ENCODE measurements around the gene B3GAT3.
"Not testable (repeated sequence)": the region's sequence is repeated elsewhere in the genome, so short reads cannot be mapped to it uniquely, and the experiment has no call there.

B3GAT3 gene

DNA sequence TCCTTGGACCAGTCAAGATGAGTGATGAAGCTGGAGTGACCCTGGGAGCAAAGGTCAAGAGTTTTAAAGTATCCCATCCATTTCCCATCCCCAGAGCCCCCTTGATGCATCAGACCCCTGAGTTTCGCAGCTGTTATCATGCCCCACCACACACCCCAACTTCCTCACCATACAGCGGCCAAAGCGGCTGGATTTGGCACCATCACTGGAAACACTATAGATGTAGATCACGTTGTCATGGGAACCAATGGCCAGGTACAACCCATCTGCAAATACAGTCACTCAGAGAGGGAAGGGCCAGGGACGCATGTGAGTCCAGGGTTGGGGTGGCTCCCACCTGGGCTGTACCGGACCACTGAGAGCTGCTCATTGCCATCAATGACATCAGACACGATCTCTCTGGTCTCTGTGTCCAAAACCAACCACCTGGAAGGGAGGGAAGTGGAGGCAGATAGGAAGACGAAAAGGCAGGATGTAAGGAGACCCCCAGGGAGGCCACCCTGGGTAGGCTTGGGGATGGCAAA is 17.9 kb downstream of the B3GAT3 start:
- DNase-seq (ENCODE audit: low read depth), result no peak

DNA sequence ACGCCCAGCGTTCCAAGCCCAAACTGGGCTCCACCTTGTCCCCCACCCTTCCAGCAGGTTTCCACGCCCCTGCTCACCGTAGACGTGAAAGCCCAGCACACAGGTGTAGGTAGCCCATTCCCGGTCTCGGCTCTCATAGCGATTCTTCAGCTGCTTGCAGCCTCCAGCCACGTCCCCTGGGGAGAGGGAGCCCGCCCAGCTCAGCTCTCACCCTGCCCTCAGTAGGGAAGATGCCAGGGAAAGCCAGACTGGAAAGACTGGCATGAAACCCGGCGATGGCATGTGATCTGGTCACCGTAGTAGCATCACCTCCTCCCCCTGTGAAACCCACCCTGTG is 18.7 kb downstream of the B3GAT3 start:
- DNase-seq (ENCODE audit: low read depth), result no peak

- DNase-seq (ENCODE audit: low read depth), result peak; percentile 27
Measured at GRCh38 chr11:62602141-62603071, 19.4 kb downstream of the B3GAT3 start.

DNA sequence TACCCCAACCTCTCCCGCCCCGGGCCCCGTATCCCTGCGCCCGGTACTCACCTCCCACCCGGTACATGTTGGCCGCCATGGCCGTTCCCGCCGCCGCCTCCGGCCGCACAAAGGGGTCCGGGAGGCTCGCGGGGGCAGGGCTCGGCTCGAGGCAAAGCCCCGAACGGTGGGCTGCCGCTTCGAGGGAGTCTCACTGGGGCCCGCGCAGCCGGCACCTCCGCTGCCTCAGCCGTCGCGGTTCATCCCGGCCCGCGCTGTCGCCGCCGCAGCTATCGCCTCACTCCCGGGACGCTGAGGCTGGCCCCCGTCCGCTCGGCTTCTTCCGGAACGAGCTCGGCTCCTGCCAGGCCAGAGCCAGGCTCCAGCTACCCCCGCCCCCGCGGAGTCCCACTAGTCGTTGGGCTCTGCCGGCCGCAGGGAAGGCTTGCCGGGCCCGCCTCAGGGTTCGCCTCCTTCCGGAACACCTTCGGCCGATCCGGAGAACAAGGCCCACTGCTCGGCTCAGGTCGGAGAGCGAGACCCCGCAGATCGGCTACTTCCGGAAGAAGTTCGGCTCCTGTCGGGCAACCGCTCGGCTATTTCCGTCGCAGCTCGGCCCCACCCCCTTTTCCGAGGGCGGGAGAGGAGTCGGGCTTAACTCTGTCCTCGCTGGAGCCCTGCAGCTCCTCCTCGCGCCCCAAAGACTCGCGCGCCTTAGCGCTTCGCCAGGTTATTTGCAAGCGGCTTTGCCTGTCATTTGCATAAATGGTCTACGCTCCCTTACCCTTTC is 20.2 kb downstream of the B3GAT3 start, which contains the start of gene MTA2:
MTA2 (minus strand) TSS at position 494 of the 769 bp plus-strand sequence; CDS start at position 79, 415 bp downstream.
- DNase-seq (ENCODE audit: low read depth), result peak; percentile 99

- DNase-seq (ENCODE audit: low read depth), result peak; percentile 45
Measured at GRCh38 chr11:62601122-62601371, 20.7 kb downstream of the B3GAT3 start.

GRCh38 chr11:62600367-62601121 is 21.2 kb downstream of the B3GAT3 start:
- DNase-seq (ENCODE audit: low read depth), result no peak

DNA sequence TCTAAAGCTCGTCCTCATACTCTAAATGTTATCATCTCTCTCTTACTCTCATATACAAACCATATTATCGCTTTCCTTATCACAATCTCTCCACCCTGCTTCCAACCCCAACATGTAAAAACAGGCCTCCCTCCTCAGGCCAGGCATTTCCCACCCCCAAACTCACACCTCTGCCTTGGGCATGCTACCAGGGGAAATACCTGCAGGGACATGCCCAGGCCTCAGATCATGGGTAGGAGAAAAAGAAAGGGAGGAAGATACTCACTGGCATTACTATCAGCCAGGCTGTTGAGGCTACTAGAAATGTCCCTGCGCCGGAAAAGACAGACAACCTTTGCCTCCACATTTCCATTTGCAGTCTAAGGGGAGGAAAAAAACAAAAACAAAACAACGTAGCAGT is 21.9 kb downstream of the B3GAT3 start:
- no peak for DNase-seq (ENCODE audit: low read depth)

DNA sequence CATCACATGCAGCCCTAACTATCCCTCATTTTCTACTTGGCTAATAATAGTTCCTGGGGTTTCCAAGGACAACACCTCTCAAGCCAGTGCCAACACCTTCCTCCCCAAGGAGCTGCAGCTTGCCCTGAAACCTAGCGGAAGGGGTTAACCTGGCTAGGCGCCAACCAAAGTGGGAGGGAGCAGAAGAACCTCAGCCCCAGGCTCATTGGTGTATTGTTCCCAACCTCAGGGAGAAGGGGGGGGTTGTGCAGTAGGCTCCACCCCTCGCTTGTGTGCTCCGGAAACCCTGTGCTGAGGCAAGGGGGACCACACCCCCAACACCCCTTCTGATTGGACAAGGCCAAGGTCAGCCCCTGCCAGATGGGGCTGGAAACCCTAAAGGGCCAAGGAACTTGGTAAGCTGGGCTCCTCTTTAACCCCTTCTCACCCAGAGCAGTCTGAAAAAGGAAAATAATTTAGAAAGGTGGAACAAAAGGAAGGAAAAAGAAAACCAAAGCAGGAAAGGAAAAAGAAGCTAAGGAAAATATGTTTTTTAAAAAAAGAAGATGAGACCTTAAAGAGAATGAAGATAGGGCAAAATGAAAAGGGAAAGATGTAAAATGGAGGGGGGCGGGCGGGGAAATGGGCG is 22.6 kb downstream of the B3GAT3 start:
- DNase-seq (ENCODE audit: low read depth), result peak; percentile 92

- no peak for DNase-seq (ENCODE audit: low read depth)
Measured at GRCh38 chr11:62595124-62595523, 26.7 kb downstream of the B3GAT3 start.

GRCh38 chr11:62593434-62594044 is 28.2 kb downstream of the B3GAT3 start:
- DNase-seq (ENCODE audit: low read depth), result peak; percentile 62

- DNase-seq (ENCODE audit: low read depth), result no peak
Measured at GRCh38 chr11:62592989-62593421, 28.8 kb downstream of the B3GAT3 start.

GRCh38 chr11:62592146-62592815 is 29.5 kb downstream of the B3GAT3 start:
- no peak for DNase-seq (ENCODE audit: low read depth)

GRCh38 chr11:62591448-62592145 is 30.2 kb downstream of the B3GAT3 start, which contains the start of gene TUT1:
Gene TUT1, minus strand, starts transcription at chr11:62591523. Its CDS starts 38 bp downstream, at chr11:62591485.
- DNase-seq (ENCODE audit: low read depth), result peak; percentile 90

DNA sequence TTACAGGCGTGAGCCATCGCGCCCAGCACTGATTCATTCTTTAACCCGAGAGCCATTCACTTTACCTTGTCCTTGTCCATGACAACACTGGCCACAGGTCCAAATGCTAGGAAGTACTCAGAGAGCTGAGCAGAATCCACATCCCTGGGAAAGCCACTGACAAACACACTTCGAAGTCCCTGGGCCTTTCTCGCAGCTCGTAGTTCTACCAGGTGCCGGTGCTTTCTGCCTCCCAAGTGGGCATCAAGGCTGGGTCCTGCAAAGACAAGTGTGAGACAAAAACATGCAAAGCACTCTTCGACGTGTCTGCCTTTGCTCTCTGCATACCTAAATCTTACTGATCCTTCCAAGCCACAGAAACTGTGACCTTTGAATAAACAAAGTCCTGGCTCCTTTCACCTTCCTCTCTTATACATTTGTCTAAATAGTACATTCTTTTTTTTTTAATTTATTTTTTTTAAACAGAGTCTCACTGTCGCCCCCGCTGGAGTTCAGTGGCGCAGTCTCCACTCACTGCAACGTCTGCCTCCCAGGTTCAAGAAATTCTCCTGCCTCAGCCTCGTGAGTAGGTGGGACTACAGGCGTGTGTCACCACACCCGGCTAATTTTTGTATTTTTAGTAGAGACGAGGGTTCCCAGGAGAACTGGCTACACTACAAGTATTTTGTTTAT is 32.7 kb downstream of the B3GAT3 start:
- no peak for DNase-seq (ENCODE audit: low read depth)

- DNase-seq (ENCODE audit: low read depth), result not testable (repeated sequence)
Measured at GRCh38 chr11:62585356-62585755, 36.4 kb downstream of the B3GAT3 start.

GRCh38 chr11:62581735-62582134 is 40.1 kb downstream of the B3GAT3 start:
- not testable (repeated sequence) for DNase-seq (ENCODE audit: low read depth)

- DNase-seq (ENCODE audit: low read depth), result no peak
Measured at GRCh38 chr11:62580959-62581715, 40.6 kb downstream of the B3GAT3 start.

DNA sequence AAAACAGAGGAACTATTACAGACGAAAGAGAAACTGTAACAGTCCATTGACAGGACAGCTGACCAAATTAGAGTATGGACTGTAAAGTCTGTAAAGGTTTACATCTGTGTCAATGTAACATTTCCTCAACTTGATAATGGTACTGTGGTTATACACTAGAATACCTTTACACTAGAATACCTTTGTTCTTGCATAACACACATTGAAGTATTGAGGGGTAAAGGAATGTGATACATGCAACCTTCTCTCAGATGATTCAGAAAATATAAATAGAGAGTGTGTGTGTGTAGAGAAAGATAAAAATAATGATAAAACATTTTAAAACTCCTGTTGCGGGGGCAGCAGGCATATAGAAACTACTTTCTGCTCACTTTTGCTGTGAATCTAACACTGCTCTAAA is 42.5 kb downstream of the B3GAT3 start:
- no peak for DNase-seq (ENCODE audit: low read depth)

- no peak for DNase-seq (ENCODE audit: low read depth)
Measured at GRCh38 chr11:62578541-62578940, 43.2 kb downstream of the B3GAT3 start.
